HFFc6 (cell line): Measurements from ENCODE around the gene EIF4G3. TPM values are rescaled to one million over a fixed set of nuclear protein-coding genes. Genes with fewer than 3 reads are reported as not detected.
"Not testable (repeated sequence)": the region's sequence is repeated elsewhere in the genome, so short reads cannot be mapped to it uniquely, and the experiment has no call there.

Experiments used
- DNase-seq: peaks from one replicate; pipeline ENCODE4 v3.0.0-alpha.2; 2018
- H3K27ac Mint-ChIP-seq: 2 replicates; pipeline ENCODE4 v1.8.0; 2020; ENCODE audit warnings: mild to moderate bottlenecking, mixed read lengths
- H3K27me3 Mint-ChIP-seq: 2 replicates; pipeline ENCODE4 v1.8.0; 2021; ENCODE audit warnings: mild to moderate bottlenecking, moderate library complexity, mixed read lengths; ENCODE audit not compliant: insufficient read depth
- H3K36me3 Mint-ChIP-seq: 2 replicates; pipeline ENCODE4 v1.8.0; 2021; ENCODE audit warnings: low read depth, mixed read lengths
- H3K4me1 Mint-ChIP-seq: 2 replicates; pipeline ENCODE4 v1.8.0; 2020; ENCODE audit warnings: low read depth, mixed read lengths
- H3K4me3 Mint-ChIP-seq: 2 replicates; pipeline ENCODE4 v1.8.0; 2020; ENCODE audit warnings: mild to moderate bottlenecking, moderate library complexity, mixed read lengths
- H3K9me3 Mint-ChIP-seq: 2 replicates; pipeline ENCODE4 v1.8.0; 2020; ENCODE audit warnings: mild to moderate bottlenecking, mixed read lengths
- total RNA-seq, 6 experiments: library from RNA; stranded (reverse); fragmentation: NEBNext Ultra II Directional; extraction: Animal tissue kit (Norgen Biotek cat#: 25700); gene quantifications; 2 replicates in 1 of 6; 3 replicates in 5 of 6; pipeline ENCODE4 v1.2.3, GENCODE V29; 2021
- TF ChIP-seq, protein P1 (sequence below): fragments of 200-600 bp; sonication (generic); IDR thresholded peaks from 2 replicates; pipeline ENCODE4 v1.5.0; 2021; ENCODE audit warnings: antibody characterized with exemption, mild to moderate bottlenecking

The EIF4G3 gene
- total RNA-seq, 6 experiments from 2014 or later, result 79.5 to 88.6 (median 82.0) TPM

DNA sequence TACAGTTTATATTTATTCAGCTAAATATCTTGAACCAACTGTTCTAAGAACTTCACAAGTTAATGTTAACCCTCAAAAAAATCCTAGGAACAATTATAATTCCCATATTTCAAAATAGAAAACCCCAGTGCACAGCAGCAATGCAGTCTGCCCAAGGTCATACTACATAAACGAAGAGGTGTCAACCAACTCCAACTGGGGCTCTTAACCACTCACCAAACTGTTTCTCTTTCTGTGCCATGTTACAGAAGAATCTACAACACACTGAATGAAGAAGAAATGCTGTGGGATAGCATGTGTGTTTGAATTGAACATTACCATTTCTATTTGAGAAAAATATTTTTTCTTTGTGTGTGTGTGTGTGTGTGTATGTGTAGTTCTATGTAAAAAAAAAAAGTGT lies 35.7 kb downstream of the EIF4G3 start:
- Mint-ChIP-seq H3K27ac (no peak overlapping the region), H3K9me3 (no peaks in the 10 kb centered on the region), H3K4me3 (no peak overlapping the region), H3K4me1 (peaks cover 9% of the 10 kb centered on the region), H3K27me3 (no peaks in the 10 kb centered on the region), H3K36me3 (peaks cover 12% of the 10 kb centered on the region)
- TF ChIP-seq, protein P1, sequence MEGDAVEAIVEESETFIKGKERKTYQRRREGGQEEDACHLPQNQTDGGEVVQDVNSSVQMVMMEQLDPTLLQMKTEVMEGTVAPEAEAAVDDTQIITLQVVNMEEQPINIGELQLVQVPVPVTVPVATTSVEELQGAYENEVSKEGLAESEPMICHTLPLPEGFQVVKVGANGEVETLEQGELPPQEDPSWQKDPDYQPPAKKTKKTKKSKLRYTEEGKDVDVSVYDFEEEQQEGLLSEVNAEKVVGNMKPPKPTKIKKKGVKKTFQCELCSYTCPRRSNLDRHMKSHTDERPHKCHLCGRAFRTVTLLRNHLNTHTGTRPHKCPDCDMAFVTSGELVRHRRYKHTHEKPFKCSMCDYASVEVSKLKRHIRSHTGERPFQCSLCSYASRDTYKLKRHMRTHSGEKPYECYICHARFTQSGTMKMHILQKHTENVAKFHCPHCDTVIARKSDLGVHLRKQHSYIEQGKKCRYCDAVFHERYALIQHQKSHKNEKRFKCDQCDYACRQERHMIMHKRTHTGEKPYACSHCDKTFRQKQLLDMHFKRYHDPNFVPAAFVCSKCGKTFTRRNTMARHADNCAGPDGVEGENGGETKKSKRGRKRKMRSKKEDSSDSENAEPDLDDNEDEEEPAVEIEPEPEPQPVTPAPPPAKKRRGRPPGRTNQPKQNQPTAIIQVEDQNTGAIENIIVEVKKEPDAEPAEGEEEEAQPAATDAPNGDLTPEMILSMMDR, result no peak
- DNase-seq, result no peak

- peaks cover 9% of the 10 kb centered on the region for H3K4me1 Mint-ChIP-seq
- peaks cover 17% of the 10 kb centered on the region for H3K36me3 Mint-ChIP-seq
- H3K27ac Mint-ChIP-seq, result no peak overlapping the region
- H3K27me3 Mint-ChIP-seq, result no peaks in the 10 kb centered on the region
- H3K4me3 Mint-ChIP-seq, result no peak overlapping the region
- TF ChIP-seq, protein P1, result no peak
- H3K9me3 Mint-ChIP-seq, result no peaks in the 10 kb centered on the region
- no peak for DNase-seq
Measured at GRCh38 chr1:21139601-21140000, 37.1 kb downstream of the EIF4G3 start.

DNA sequence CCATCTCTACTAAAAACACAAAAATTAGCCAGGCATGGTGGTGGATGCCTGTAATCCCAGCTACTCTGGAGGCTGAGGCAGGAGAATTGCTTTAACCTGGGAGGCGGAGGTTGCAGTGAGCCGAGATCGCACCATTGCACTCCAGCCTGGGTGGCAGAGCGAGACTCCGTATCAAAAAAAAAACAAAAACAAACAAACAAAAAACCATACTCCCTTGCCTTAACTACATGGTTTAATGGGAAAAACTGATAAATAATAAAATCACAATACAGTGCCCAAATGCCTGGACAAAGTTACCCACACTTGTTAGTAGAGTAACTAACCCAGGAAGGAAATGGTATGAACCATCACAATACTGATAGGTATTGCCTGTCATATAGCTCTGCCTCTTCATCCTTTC lies 40.4 kb downstream of the EIF4G3 start:
- not testable (repeated sequence) for H3K9me3 Mint-ChIP-seq, H3K4me3 Mint-ChIP-seq, H3K27me3 Mint-ChIP-seq, DNase-seq, H3K27ac Mint-ChIP-seq
- H3K36me3 Mint-ChIP-seq, result peaks cover 19% of the 10 kb centered on the region
- peaks cover 12% of the 10 kb centered on the region for H3K4me1 Mint-ChIP-seq

GRCh38 chr1:21131200-21131599 lies 45.5 kb downstream of the EIF4G3 start:
- no peak for DNase-seq
- H3K27me3 Mint-ChIP-seq, result no peaks in the 10 kb centered on the region
- H3K4me1 Mint-ChIP-seq, result peaks cover 25% of the 10 kb centered on the region
- H3K4me3 Mint-ChIP-seq, result no peak overlapping the region
- H3K36me3 Mint-ChIP-seq, result peaks cover 26% of the 10 kb centered on the region
- no peak overlapping the region for H3K27ac Mint-ChIP-seq
- H3K9me3 Mint-ChIP-seq, result peaks cover 6% of the 10 kb centered on the region; the same call in 1 of the 2 replicates
- TF ChIP-seq, protein P1, result no peak

DNA sequence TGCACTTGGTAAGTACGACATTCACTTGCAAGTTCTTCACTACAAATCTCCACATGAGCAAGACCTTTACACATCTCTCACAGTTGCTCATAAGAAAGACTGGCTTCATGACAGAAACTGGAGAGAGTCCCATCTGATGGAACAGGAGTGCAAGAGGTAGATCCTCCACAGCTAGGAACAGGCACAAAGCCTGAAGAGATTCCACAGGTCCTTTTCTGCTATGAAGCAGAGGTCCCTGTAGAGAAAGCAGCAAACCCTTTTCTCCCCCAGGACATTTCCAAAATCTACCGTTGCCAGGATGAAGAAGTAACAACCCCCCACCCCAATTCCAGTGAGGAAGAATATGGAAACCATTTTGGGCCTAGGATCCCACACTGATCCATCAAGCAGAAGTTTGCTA lies 47.3 kb downstream of the EIF4G3 start:
- no peak for DNase-seq
- no peaks in the 10 kb centered on the region for H3K27me3 Mint-ChIP-seq
- peaks cover 6% of the 10 kb centered on the region; the same call in 1 of the 2 replicates for H3K9me3 Mint-ChIP-seq
- H3K4me3 Mint-ChIP-seq, result no peak overlapping the region
- H3K4me1 Mint-ChIP-seq, result peaks cover 34% of the 10 kb centered on the region
- TF ChIP-seq, protein P1, result no peak
- H3K27ac Mint-ChIP-seq, result peak overlapping the region; percentile 3; the same call in 1 of the 2 replicates
- H3K36me3 Mint-ChIP-seq, result peaks cover 21% of the 10 kb centered on the region

DNA sequence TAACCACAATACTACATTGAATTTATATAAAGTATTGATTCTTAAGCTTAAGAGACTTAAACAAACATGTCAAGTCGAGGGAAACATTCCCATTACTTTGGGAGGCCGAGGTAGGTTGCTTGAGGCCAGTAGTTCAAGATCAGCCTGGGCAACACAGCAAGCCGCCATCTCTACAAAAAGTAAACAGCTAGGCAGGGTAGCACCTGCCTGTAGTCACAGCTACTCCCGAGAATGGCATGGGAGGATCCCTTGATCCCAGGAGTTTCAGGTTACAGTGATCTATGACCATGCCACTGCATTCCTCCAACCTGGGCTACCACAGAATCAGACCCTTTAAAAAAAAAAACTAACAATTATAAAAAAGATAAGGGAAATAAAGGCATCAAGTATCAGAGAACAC lies 50.4 kb downstream of the EIF4G3 start:
- peaks cover 60% of the 10 kb centered on the region for H3K4me1 Mint-ChIP-seq
- no peak for DNase-seq
- H3K27me3 Mint-ChIP-seq, result no peaks in the 10 kb centered on the region
- H3K9me3 Mint-ChIP-seq, result peaks cover 4% of the 10 kb centered on the region; the same call in 1 of the 2 replicates
- no peak overlapping the region for H3K27ac Mint-ChIP-seq
- no peak overlapping the region for H3K4me3 Mint-ChIP-seq
- H3K36me3 Mint-ChIP-seq, result peaks cover 32% of the 10 kb centered on the region
- TF ChIP-seq, protein P1, result no peak
